Activated CD4-positive, CD25-positive, alpha-beta regulatory T cell treated with anti-CD3 and anti-CD28 coated beads, Interleukin-2, amount 50 U/mL, for 24 hours (primary cell): ENCODE results near the gene BAZ1B.
A peak's percentile ranks its signal among the peaks of the same experiment; 100 is the strongest.
"Not testable (repeated sequence)": the region's sequence is repeated elsewhere in the genome, so short reads cannot be mapped to it uniquely, and the experiment has no call there.

Experiments
- ATAC-seq, 2 donors: fragments of 150-1000 bp; cut with Tn5 transposase; one replicate each; pipeline ENCODE4 v1.10.0; 2021; ENCODE audit warnings: mild to moderate bottlenecking in 1 of 2, moderate library complexity in 1 of 2

Gene BAZ1B

GRCh38 chr7:73522105-73522872, at the start of gene BAZ1B:
BAZ1B (minus strand) TSS chr7:73522293; CDS start chr7:73521933, 360 bp downstream.
- ATAC-seq, result peak; percentile 93 to 96

GRCh38 chr7:73570977-73571376, 48.9 kb upstream of the BAZ1B start:
- no peak for ATAC-seq

GRCh38 chr7:73570521-73570920, 48.4 kb upstream of the BAZ1B start:
- ATAC-seq, result no peak

GRCh38 chr7:73569042-73569608, 47.0 kb upstream of the BAZ1B start:
- no peak for ATAC-seq

- ATAC-seq, result no peak
Measured at GRCh38 chr7:73567846-73568685, 46.0 kb upstream of the BAZ1B start.

- ATAC-seq, result no peak
Measured at GRCh38 chr7:73567140-73567539, 45.0 kb upstream of the BAZ1B start.

GRCh38 chr7:73566431-73566830, 44.3 kb upstream of the BAZ1B start:
- not testable (repeated sequence) for ATAC-seq

- peak; percentile 55 to 59 for ATAC-seq
Measured at GRCh38 chr7:73565675-73566340, 43.7 kb upstream of the BAZ1B start.

GRCh38 chr7:73560109-73560835, 38.2 kb upstream of the BAZ1B start:
- ATAC-seq, result no peak

GRCh38 chr7:73557397-73558257, 35.5 kb upstream of the BAZ1B start, which contains the start of gene BCL7B:
BCL7B (minus strand) TSS chr7:73557690; CDS start chr7:73557578, 112 bp downstream.
- ATAC-seq, result peak; percentile 58 to 64

GRCh38 chr7:73557108-73557396, 35.0 kb upstream of the BAZ1B start:
- peak; percentile 92 to 93 for ATAC-seq

- no peak for ATAC-seq
Measured at GRCh38 chr7:73556208-73557107, 34.4 kb upstream of the BAZ1B start.

GRCh38 chr7:73555411-73555982, 33.4 kb upstream of the BAZ1B start:
- no peak for ATAC-seq

GRCh38 chr7:73550093-73550492, 28.0 kb upstream of the BAZ1B start:
- not testable (repeated sequence) for ATAC-seq

GRCh38 chr7:73549176-73549575, 27.1 kb upstream of the BAZ1B start:
- ATAC-seq, result no peak

- ATAC-seq, result no peak
Measured at GRCh38 chr7:73547841-73548240, 25.7 kb upstream of the BAZ1B start.

GRCh38 chr7:73544678-73545077, 22.6 kb upstream of the BAZ1B start:
- ATAC-seq, result no peak

GRCh38 chr7:73541722-73542121, 19.6 kb upstream of the BAZ1B start:
- no peak for ATAC-seq

GRCh38 chr7:73539709-73540108, 17.6 kb upstream of the BAZ1B start:
- ATAC-seq, result no peak

- ATAC-seq, result not testable (repeated sequence)
Measured at GRCh38 chr7:73538510-73538909, 16.4 kb upstream of the BAZ1B start.
